Central memory CD4-positive, alpha-beta T cell (primary cell): ENCODE data around the gene GTPBP2.
A peak's percentile ranks its signal among the peaks of the same experiment; 100 is the strongest.
"Not testable (repeated sequence)": the region's sequence is repeated elsewhere in the genome, so short reads cannot be mapped to it uniquely, and the experiment has no call there.

Source experiments
- DNase-seq: peaks from one replicate; pipeline ENCODE4 v3.0.0; 2022

GTPBP2 gene

GRCh38 chr6:43657221-43657802, 28.2 kb upstream of the GTPBP2 start:
- no peak for DNase-seq

GRCh38 chr6:43652822-43653221, 23.8 kb upstream of the GTPBP2 start:
- DNase-seq, result not testable (repeated sequence)

- DNase-seq, result no peak
These were observed 19.2 kb upstream of the GTPBP2 start for GRCh38 chr6:43648248-43648647.

- no peak for DNase-seq
These were observed 18.5 kb upstream of the GTPBP2 start for GRCh38 chr6:43647613-43648012.

- DNase-seq, result no peak
These were observed 16.5 kb upstream of the GTPBP2 start for GRCh38 chr6:43645613-43645964.

- peak; percentile 35 for DNase-seq
These were observed 16.0 kb upstream of the GTPBP2 start, which contains the start of gene RSPH9 for GRCh38 chr6:43644940-43645612. Gene RSPH9 (plus strand): TSS chr6:43645036. CDS start chr6:43645099, 63 bp downstream.

- DNase-seq, result no peak
These were observed 11.1 kb upstream of the GTPBP2 start for GRCh38 chr6:43639984-43640800.

GRCh38 chr6:43636308-43636659, 7.2 kb upstream of the GTPBP2 start:
- no peak for DNase-seq

GRCh38 chr6:43635387-43636307, 6.6 kb upstream of the GTPBP2 start, which contains the start of gene MAD2L1BP:
Gene MAD2L1BP (plus strand): TSS chr6:43635840. CDS start chr6:43635876, 36 bp downstream.
- DNase-seq, result peak; percentile 87

GRCh38 chr6:43634702-43635303, 5.7 kb upstream of the GTPBP2 start:
- no peak for DNase-seq

GRCh38 chr6:43633002-43633401, 3.9 kb upstream of the GTPBP2 start:
- not testable (repeated sequence) for DNase-seq

- DNase-seq, result no peak
These were observed 2.0 kb upstream of the GTPBP2 start for GRCh38 chr6:43630980-43631619.

GRCh38 chr6:43629505-43630300, 639 bp upstream of the GTPBP2 start:
- peak; percentile 84 for DNase-seq

- peak; percentile 48 for DNase-seq
These were observed 516 bp downstream of the GTPBP2 start for GRCh38 chr6:43628393-43629103.

GRCh38 chr6:43627008-43627825, 1.8 kb downstream of the GTPBP2 start:
- DNase-seq, result no peak

- no peak for DNase-seq
These were observed 3.6 kb downstream of the GTPBP2 start for GRCh38 chr6:43625393-43625992.

- DNase-seq, result no peak
These were observed 4.2 kb downstream of the GTPBP2 start for GRCh38 chr6:43624786-43625288.
